Measurements from ENCODE around the gene TMEFF2.

TMEFF2 gene

DNA sequence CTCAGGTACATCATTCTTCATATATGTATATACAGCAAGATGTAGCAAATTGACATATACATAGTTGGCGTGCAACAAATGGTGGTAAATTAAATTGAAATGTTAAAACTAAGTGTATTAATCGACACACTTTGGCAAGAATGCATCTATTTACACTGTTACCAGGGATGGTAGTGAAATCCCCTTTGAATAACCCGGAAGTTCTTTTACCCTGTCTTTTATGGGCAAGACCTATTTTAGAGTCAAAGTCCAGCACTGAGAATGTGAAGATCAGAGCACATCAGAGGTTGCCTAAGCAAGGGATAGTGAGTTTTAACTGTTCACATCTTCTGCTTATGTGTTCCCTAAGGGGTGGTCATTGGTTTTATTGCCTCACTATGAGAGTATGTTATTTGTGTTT lies 7.6 kb upstream of the TMEFF2 start:
- H3K27ac ChIP-seq (ENCODE audit: low read depth, low read length), result no peak overlapping the region
- no peak overlapping the region for H3K9ac ChIP-seq (ENCODE audit: low read length)
- H3K4me3 ChIP-seq (ENCODE audit: low read length), result no peak overlapping the region
- peaks cover 4% of the 10 kb centered on the region for H3K27me3 ChIP-seq (ENCODE audit: control insufficient read depth, insufficient read depth, low read length)
- no peaks in the 10 kb centered on the region for H3K4me1 ChIP-seq (ENCODE audit: control insufficient read depth, insufficient read depth, low read length)
- H3K36me3 ChIP-seq (ENCODE audit: control insufficient read depth, insufficient read depth, low read length), result no peaks in the 10 kb centered on the region

DNA sequence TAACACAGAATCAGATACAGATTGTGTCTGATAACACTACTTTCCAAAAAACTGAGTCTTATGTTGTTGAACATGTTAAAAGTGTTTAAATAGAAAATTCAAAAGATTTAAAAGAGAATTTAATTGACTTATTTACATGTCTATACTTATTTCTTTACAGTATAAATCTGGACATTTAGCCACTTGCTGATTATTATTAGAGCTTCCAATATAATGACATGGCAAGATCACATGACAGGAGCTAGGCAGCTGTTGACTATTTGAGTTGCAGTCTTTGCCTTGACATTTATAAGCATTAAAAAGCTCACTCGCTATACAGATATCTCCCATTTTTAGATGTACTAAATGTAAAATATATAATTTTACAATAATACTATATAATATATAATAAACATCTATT lies 6.4 kb upstream of the TMEFF2 start:
- H3K4me1 ChIP-seq (ENCODE audit: control insufficient read depth, insufficient read depth, low read length), result no peaks in the 10 kb centered on the region
- no peak overlapping the region for H3K9ac ChIP-seq (ENCODE audit: low read length)
- peaks cover 12% of the 10 kb centered on the region for H3K27me3 ChIP-seq (ENCODE audit: control insufficient read depth, insufficient read depth, low read length)
- H3K27ac ChIP-seq (ENCODE audit: low read depth, low read length), result no peak overlapping the region
- no peaks in the 10 kb centered on the region for H3K36me3 ChIP-seq (ENCODE audit: control insufficient read depth, insufficient read depth, low read length)
- H3K4me3 ChIP-seq (ENCODE audit: low read length), result no peak overlapping the region

DNA sequence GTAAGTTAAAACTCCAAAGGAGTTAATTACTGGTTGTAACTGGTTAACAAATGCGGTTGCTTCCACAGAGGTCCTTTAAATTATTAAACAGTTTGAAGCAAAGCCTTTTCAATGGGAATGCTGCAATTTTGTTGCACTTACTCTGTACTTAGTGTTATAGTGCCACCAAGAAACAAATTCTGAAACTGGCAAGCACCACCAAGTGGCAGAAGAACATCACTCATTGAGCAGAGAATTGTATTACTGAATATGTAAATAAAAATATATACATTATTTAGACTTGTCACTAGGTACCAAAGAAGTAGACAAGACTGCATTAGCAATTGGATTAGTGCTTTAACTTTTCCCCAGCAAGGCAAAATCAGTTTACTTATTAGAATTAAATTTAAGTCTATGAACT lies 2.6 kb upstream of the TMEFF2 start:
- no peaks in the 10 kb centered on the region for H3K36me3 ChIP-seq (ENCODE audit: control insufficient read depth, insufficient read depth, low read length)
- no peak overlapping the region for H3K9ac ChIP-seq (ENCODE audit: low read length)
- no peak overlapping the region for H3K4me3 ChIP-seq (ENCODE audit: low read length)
- H3K4me1 ChIP-seq (ENCODE audit: control insufficient read depth, insufficient read depth, low read length), result peaks cover 10% of the 10 kb centered on the region
- peaks cover 36% of the 10 kb centered on the region for H3K27me3 ChIP-seq (ENCODE audit: control insufficient read depth, insufficient read depth, low read length)
- no peak overlapping the region for H3K27ac ChIP-seq (ENCODE audit: low read depth, low read length)

GRCh38 chr2:192196421-192197194 lies 1.9 kb upstream of the TMEFF2 start:
- Histone ChIP-seq H3K4me3 (ENCODE audit: low read length) (peak overlapping the region; percentile 72), H3K27me3 (ENCODE audit: control insufficient read depth, insufficient read depth, low read length) (peaks cover 36% of the 10 kb centered on the region), H3K9ac (ENCODE audit: low read length) (no peak overlapping the region), H3K4me1 (ENCODE audit: control insufficient read depth, insufficient read depth, low read length) (peaks cover 10% of the 10 kb centered on the region), H3K36me3 (ENCODE audit: control insufficient read depth, insufficient read depth, low read length) (no peaks in the 10 kb centered on the region), H3K27ac (ENCODE audit: low read depth, low read length) (no peak overlapping the region)

DNA sequence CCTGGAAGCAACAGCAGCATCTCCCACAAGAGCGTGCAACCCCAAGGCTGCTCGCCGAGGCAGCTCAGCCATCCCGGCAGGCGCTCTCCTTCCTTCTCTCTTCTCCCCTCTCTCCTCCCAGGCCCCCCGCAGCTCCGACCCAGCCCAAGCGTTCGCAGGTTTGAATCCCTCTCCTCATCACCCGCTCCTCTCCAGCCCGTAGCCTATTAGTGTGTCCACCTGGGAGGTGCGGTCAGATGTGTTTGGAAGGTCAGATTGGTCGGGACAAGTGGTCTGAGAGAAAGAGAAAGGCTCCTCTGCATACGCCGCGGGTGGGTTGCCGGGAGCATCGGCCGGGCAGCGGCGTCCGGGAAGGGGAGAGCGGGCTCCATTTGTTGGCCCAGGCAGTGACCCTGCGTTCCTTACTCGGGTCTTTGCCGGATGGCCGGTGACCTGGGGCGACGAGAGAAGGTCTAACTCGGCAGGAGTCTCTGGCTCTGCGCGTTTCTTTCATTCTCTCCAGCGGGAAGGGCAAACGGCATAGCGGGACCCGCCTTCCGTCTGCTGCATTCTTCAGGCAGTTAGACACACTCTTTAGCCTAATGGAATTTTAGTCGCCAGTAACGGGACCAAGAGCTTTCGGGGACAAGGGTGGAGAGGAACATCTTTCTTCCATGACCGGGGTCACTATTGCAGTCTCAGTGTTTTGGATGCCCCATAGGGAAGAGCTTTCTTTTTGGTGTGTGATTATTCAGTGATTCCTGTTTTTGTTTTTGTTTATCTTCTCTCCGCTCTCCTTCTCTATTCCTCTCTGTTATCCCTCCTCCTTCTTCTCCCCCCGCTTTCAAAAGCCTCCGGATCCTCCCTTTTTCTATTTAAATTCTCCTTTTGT lies 1.1 kb upstream of the TMEFF2 start:
- Histone ChIP-seq H3K4me1 (ENCODE audit: control insufficient read depth, insufficient read depth, low read length) (peaks cover 10% of the 10 kb centered on the region), H3K27ac (ENCODE audit: low read depth, low read length) (no peak overlapping the region), H3K36me3 (ENCODE audit: control insufficient read depth, insufficient read depth, low read length) (no peaks in the 10 kb centered on the region), H3K9ac (ENCODE audit: low read length) (no peak overlapping the region), H3K27me3 (ENCODE audit: control insufficient read depth, insufficient read depth, low read length) (peaks cover 36% of the 10 kb centered on the region), H3K4me3 (ENCODE audit: low read length) (peak overlapping the region; percentile 72)

DNA sequence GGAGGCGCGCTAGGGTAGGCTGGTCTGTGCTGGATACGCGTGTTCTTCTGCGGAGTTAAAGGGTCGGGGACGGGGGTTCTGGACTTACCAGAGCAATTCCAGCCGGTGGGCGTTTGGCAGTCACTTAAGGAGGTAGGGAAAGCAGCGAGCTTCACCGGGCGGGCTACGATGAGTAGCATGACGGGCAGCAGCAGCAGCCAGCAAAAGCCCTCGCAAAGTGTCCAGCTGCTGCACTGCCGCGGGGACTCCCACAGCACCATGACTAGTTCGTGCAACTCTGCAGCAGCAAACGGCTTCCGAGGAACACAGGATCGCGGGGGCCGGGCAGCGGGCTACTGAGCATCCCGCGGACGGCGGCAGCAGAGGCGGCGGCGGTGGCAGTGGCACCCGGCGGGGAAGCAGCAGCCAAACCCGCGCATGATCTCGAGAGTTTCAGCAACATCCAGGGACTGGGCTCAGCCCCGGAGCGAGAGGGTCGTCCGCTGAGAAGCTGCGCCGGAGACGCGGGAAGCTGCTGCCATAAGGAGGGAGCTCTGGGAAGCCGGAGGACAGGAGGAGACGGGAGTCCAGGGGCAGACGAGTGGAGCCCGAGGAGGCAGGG lies 368 bp downstream of the TMEFF2 start:
- Histone ChIP-seq H3K27ac (ENCODE audit: low read depth, low read length) (no peak overlapping the region), H3K36me3 (ENCODE audit: control insufficient read depth, insufficient read depth, low read length) (no peaks in the 10 kb centered on the region), H3K4me1 (ENCODE audit: control insufficient read depth, insufficient read depth, low read length) (peaks cover 10% of the 10 kb centered on the region), H3K9ac (ENCODE audit: low read length) (no peak overlapping the region), H3K4me3 (ENCODE audit: low read length) (peak overlapping the region; percentile 72), H3K27me3 (ENCODE audit: control insufficient read depth, insufficient read depth, low read length) (peaks cover 36% of the 10 kb centered on the region)

- Histone ChIP-seq H3K4me3 (ENCODE audit: low read length) (no peak overlapping the region), H3K4me1 (ENCODE audit: control insufficient read depth, insufficient read depth, low read length) (peaks cover 5% of the 10 kb centered on the region), H3K27me3 (ENCODE audit: control insufficient read depth, insufficient read depth, low read length) (peaks cover 17% of the 10 kb centered on the region), H3K9ac (ENCODE audit: low read length) (no peak overlapping the region), H3K36me3 (ENCODE audit: control insufficient read depth, insufficient read depth, low read length) (no peaks in the 10 kb centered on the region), H3K27ac (ENCODE audit: low read depth, low read length) (no peak overlapping the region)
Measured at GRCh38 chr2:192190474-192190873, 4.3 kb downstream of the TMEFF2 start.

GRCh38 chr2:192186806-192187205 lies 7.9 kb downstream of the TMEFF2 start:
- no peak overlapping the region for H3K4me3 ChIP-seq (ENCODE audit: low read length)
- no peaks in the 10 kb centered on the region for H3K27me3 ChIP-seq (ENCODE audit: control insufficient read depth, insufficient read depth, low read length)
- H3K27ac ChIP-seq (ENCODE audit: low read depth, low read length), result no peak overlapping the region
- no peak overlapping the region for H3K9ac ChIP-seq (ENCODE audit: low read length)
- H3K36me3 ChIP-seq (ENCODE audit: control insufficient read depth, insufficient read depth, low read length), result no peaks in the 10 kb centered on the region
- H3K4me1 ChIP-seq (ENCODE audit: control insufficient read depth, insufficient read depth, low read length), result no peaks in the 10 kb centered on the region

DNA sequence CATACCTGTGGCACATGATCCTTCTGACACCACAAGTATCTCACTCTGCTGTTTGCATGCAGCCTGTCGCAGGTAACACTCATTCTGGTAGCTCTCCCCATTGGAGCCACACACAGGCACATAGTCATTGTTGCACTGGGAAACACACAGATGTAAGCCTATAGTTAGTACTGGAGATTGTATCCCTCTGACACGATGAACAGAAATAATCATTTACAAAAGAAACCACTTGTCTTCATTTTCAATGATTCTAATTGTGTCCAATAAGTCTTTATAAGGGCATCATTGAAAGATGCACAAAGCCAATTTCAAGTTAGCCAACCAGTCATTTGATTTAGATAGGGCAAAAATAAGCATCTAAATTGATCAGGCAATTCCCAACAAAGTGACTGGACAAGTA lies 10.4 kb downstream of the TMEFF2 start:
- no peak overlapping the region for H3K27ac ChIP-seq (ENCODE audit: low read depth, low read length)
- no peaks in the 10 kb centered on the region for H3K4me1 ChIP-seq (ENCODE audit: control insufficient read depth, insufficient read depth, low read length)
- H3K27me3 ChIP-seq (ENCODE audit: control insufficient read depth, insufficient read depth, low read length), result no peaks in the 10 kb centered on the region
- H3K4me3 ChIP-seq (ENCODE audit: low read length), result no peak overlapping the region
- H3K9ac ChIP-seq (ENCODE audit: low read length), result no peak overlapping the region
- no peaks in the 10 kb centered on the region for H3K36me3 ChIP-seq (ENCODE audit: control insufficient read depth, insufficient read depth, low read length)

DNA sequence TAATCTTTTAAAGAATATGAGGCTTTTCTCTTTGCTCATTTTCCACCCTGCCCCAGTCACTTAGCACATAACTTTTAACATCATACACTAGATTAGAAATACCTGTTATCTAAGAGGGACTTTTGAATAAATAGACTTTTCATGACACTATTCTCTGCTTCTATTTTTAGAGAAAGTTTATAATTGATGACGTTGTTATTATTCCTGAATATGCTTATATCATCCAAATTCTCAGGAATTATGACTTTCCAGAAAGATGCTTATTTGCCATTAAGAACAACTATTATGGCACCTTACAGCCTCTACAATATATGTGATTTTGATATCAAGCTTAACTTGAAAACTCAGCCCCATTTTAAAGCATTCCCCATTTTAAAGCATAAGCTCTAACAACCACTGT lies 11.4 kb downstream of the TMEFF2 start:
- Histone ChIP-seq H3K36me3 (ENCODE audit: control insufficient read depth, insufficient read depth, low read length) (no peaks in the 10 kb centered on the region), H3K27ac (ENCODE audit: low read depth, low read length) (no peak overlapping the region), H3K4me1 (ENCODE audit: control insufficient read depth, insufficient read depth, low read length) (no peaks in the 10 kb centered on the region), H3K27me3 (ENCODE audit: control insufficient read depth, insufficient read depth, low read length) (no peaks in the 10 kb centered on the region), H3K9ac (ENCODE audit: low read length) (no peak overlapping the region), H3K4me3 (ENCODE audit: low read length) (no peak overlapping the region)

GRCh38 chr2:192166946-192167345 lies 27.8 kb downstream of the TMEFF2 start:
- no peaks in the 10 kb centered on the region for H3K27me3 ChIP-seq (ENCODE audit: control insufficient read depth, insufficient read depth, low read length)
- H3K36me3 ChIP-seq (ENCODE audit: control insufficient read depth, insufficient read depth, low read length), result no peaks in the 10 kb centered on the region
- H3K27ac ChIP-seq (ENCODE audit: low read depth, low read length), result no peak overlapping the region
- no peak overlapping the region for H3K9ac ChIP-seq (ENCODE audit: low read length)
- no peak overlapping the region for H3K4me3 ChIP-seq (ENCODE audit: low read length)
- no peaks in the 10 kb centered on the region for H3K4me1 ChIP-seq (ENCODE audit: control insufficient read depth, insufficient read depth, low read length)

DNA sequence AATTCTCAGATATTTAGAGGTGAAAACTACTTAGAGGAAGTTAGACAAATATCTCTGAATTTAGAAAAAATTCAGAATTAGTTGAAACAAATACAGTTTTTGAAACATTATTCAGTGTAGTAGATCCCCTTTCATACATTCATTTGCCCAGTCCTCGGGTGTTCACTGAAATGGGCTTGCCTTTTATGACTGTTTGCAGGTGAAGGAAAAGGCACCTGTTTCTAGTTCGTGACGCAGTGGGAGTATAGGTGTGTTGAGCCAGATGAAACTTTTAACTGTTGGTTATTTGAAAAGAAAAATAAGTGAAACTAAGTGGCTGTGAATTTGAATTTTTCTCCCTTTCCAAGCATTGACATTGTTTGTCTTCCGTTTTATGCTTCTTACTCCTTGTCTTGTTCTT lies 28.9 kb downstream of the TMEFF2 start:
- H3K9ac ChIP-seq (ENCODE audit: low read length), result no peak overlapping the region
- no peaks in the 10 kb centered on the region for H3K36me3 ChIP-seq (ENCODE audit: control insufficient read depth, insufficient read depth, low read length)
- H3K4me3 ChIP-seq (ENCODE audit: low read length), result no peak overlapping the region
- no peaks in the 10 kb centered on the region for H3K27me3 ChIP-seq (ENCODE audit: control insufficient read depth, insufficient read depth, low read length)
- H3K4me1 ChIP-seq (ENCODE audit: control insufficient read depth, insufficient read depth, low read length), result no peaks in the 10 kb centered on the region
- no peak overlapping the region for H3K27ac ChIP-seq (ENCODE audit: low read depth, low read length)

Measured in rectal smooth muscle tissue (tissue), 1 donor.